ENCODE measurements around the gene ETS1. TPM values are rescaled to one million over a fixed set of nuclear protein-coding genes. Genes with fewer than 3 reads are reported as not detected.

ETS1 gene
- total RNA-seq, 4 donors from 2014 or later: 46.3 to 70.6 (median 57.6) TPM

DNA sequence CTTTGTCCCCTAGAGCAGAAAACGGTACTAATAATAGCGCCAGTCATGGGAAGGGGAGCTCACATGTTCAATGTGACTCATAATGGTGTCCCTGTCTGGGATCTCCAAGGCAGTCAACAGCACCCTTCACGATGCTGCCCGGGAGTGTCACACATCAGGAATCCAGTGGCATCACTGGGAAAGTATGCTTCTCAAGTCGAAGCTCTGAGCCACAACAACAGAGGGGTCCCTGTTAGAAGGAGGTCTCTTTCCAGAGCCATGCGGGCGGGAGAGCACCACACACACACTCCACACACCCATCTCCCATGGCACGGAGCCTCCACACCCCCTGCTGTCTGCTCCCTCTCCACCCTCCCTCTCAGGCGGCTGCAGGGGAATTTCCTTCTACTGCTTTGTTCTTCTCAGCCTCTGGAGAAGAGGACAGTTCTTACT is 119.7 kb downstream of the ETS1 start:
- H3K4me3 ChIP-seq: no peak overlapping the region
- H3K4me1 ChIP-seq: peaks cover 0 to 90% (median 68%) of the 10 kb centered on the region in 4 donors
- TF ChIP-seq EP300 (IDR thresholded peaks at IDR 0.05) (peak; percentile 68 to 93), POLR2A (IDR thresholded peaks at IDR 0.05) (no peak)
- TF ChIP-seq, protein P1, sequence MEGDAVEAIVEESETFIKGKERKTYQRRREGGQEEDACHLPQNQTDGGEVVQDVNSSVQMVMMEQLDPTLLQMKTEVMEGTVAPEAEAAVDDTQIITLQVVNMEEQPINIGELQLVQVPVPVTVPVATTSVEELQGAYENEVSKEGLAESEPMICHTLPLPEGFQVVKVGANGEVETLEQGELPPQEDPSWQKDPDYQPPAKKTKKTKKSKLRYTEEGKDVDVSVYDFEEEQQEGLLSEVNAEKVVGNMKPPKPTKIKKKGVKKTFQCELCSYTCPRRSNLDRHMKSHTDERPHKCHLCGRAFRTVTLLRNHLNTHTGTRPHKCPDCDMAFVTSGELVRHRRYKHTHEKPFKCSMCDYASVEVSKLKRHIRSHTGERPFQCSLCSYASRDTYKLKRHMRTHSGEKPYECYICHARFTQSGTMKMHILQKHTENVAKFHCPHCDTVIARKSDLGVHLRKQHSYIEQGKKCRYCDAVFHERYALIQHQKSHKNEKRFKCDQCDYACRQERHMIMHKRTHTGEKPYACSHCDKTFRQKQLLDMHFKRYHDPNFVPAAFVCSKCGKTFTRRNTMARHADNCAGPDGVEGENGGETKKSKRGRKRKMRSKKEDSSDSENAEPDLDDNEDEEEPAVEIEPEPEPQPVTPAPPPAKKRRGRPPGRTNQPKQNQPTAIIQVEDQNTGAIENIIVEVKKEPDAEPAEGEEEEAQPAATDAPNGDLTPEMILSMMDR (IDR thresholded peaks at IDR 0.05): peak in 1 of 5 experiments; percentile 20
- peak in 1 of 2 donors; percentile 46 for DNase-seq (ENCODE audit: low spot score in 2 of 2)
- 22 to 34% methylated on average over 9 of the region's 9 CpGs for WGBS, 2 donors
- no peaks in the 10 kb centered on the region for H3K36me3 ChIP-seq
- H3K27ac ChIP-seq: peak overlapping the region; percentile 68 to 91 (median 80)
- H3K27me3 ChIP-seq: no peaks in the 10 kb centered on the region
- no peaks in the 10 kb centered on the region for H3K9me3 ChIP-seq

DNA sequence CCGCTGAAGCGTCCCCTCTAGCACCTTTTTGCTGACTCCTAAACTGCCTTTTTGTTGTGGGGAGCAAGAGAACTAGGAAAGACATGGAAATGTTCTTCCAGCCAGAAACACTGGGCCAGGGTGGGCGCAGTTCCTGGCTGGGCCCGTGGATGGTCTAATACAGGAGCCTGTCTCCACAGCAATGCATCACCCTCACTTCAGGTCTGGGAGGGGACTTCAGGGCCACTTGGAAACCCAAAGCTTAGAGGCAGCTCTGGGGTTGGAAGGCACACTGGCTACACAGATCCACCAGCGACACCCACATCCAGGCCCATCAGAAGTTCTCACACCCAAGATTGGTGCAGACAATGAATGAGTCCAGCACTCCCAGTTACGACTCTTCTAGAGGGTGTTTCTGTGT is 120.3 kb downstream of the ETS1 start:
- WGBS, 2 donors: 71 to 83% methylated on average over 6 of the region's 6 CpGs
- DNase-seq (ENCODE audit: low spot score in 2 of 2): no peak
- no peaks in the 10 kb centered on the region for H3K9me3 ChIP-seq
- peaks cover 0 to 5% (median 4%) of the 10 kb centered on the region in 3 donors for H3K36me3 ChIP-seq
- no peaks in the 10 kb centered on the region for H3K27me3 ChIP-seq
- peaks cover 0 to 84% (median 65%) of the 10 kb centered on the region in 4 donors for H3K4me1 ChIP-seq
- TF ChIP-seq, protein P1 (IDR thresholded peaks at IDR 0.05): no peak
- H3K4me3 ChIP-seq: no peak overlapping the region
- peak overlapping the region; percentile 68 to 91 (median 80) for H3K27ac ChIP-seq

DNA sequence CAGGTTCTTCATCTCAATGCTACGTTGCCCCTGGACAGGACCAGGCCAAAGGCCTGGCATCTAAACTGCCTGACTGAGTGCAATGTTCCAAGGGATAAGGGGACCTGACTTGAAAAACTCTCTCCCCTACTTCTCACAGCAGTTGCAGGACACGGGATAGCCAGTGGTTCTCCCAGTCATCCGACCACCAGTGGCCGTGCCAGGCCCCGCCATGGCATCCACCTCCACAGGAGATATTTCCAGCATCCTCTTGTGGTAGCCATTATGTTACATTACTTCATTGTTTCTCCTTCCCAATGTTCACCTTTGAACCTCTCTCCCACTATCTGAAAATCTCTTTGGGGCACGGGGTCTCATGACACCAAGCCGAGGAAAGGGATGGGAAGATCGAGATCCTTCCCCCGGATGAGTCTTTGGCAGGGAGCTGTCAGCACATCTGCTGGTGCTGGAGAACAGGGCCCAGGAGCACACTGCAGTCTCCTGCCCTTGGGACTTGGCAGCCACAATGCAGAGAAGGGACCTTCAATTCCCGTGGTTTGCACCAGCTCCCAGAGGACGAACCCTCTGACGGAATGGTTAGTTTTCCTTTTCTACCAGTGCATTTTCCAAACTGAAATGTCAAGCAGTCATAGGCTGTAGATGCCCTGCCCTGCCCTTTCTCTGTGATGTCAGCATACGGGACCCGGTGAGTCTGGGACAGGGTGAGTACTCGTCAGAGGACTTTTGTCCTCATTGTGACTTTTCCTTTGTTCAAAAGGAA is 121.2 kb downstream of the ETS1 start:
- Histone ChIP-seq H3K4me1 (peaks cover 0 to 76% (median 62%) of the 10 kb centered on the region in 4 donors), H3K9me3 (no peaks in the 10 kb centered on the region), H3K27ac (peak overlapping the region; percentile 68 to 91 (median 80)), H3K36me3 (peaks cover 0 to 14% (median 7%) of the 10 kb centered on the region in 3 donors), H3K4me3 (no peak overlapping the region), H3K27me3 (no peaks in the 10 kb centered on the region)
- no peak for DNase-seq (ENCODE audit: low spot score in 2 of 2)
- 76 to 84% methylated on average over 15 of the region's 15 CpGs for WGBS, 2 donors
- TF ChIP-seq EP300 (IDR thresholded peaks at IDR 0.05): no peak
- TF ChIP-seq POLR2A (IDR thresholded peaks at IDR 0.05): no peak
- TF ChIP-seq, protein P1 (IDR thresholded peaks at IDR 0.05): no peak

DNA sequence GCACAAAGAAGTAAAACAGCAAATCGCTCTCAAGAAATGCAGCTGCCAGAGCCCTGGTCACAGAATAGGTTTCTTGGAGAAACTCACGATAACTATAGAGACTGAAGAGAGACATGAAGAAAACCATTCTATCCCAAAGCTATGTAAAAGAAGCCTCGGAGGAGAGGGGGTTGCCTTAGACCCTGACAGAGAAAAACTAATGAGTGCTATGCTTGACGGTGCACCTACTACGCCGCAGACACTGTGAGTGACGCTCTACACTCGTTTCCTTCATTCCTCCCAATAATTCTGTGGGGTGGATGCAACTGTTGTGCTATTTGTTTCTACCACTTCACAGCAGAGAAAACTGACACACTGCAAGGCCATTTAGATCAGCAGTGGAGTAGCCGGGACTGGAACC is 121.8 kb downstream of the ETS1 start:
- TF ChIP-seq, protein P1 (IDR thresholded peaks at IDR 0.05): no peak
- TF ChIP-seq POLR2A (IDR thresholded peaks at IDR 0.05): no peak
- TF ChIP-seq EP300 (IDR thresholded peaks at IDR 0.05): no peak
- WGBS, 2 donors: 79 to 94% methylated on average over 9 of the region's 9 CpGs

DNA sequence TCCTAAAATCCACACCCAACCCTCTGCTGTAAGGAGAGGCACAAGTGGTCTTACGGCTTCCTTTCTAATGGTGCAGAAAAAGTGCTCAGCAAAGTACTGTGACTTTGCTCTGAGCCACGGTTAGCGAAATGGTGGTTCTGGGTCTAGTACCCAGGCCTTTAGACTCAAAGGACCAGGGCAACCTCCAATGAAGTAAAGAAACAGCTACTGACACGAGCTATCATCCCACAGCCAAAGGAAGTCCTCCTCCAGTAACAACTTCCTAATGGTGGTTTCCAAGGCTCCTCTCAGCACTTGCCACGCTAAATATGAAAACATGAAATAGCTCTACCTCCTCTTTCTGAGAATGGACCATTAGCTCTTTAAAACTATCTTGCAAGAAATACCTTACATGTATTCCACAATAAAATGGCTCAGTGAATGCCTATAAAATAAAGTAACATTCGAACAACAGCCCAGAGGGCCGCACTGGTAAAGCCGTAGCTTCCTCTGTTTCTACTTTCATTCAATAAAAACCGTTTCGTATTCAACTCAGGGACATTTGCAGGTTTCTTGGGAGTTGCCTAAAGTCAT is 122.4 kb downstream of the ETS1 start:
- H3K4me1 ChIP-seq: peaks cover 0 to 65% (median 60%) of the 10 kb centered on the region in 4 donors

More for the DNA sequence above, 121.8 kb downstream of the ETS1 start:
- no peaks in the 10 kb centered on the region for H3K27me3 ChIP-seq
- no peak overlapping the region for H3K4me3 ChIP-seq
- peak overlapping the region in 3 of 4 donors; percentile 74 to 91 (median 86) for H3K27ac ChIP-seq
- DNase-seq (ENCODE audit: low spot score in 2 of 2): no peak
- no peaks in the 10 kb centered on the region for H3K9me3 ChIP-seq
- peaks cover 0 to 20% (median 7%) of the 10 kb centered on the region in 3 donors for H3K36me3 ChIP-seq
- H3K4me1 ChIP-seq: peaks cover 0 to 70% (median 61%) of the 10 kb centered on the region in 4 donors

More for the DNA sequence above, 122.4 kb downstream of the ETS1 start:
- H3K27ac ChIP-seq: peak overlapping the region in 3 of 4 donors; percentile 74 to 91 (median 86)
- no peak for DNase-seq (ENCODE audit: low spot score in 2 of 2)
- 88 to 91% methylated on average over 10 of the region's 10 CpGs for WGBS, 2 donors
- no peak overlapping the region for H3K4me3 ChIP-seq
- no peaks in the 10 kb centered on the region for H3K27me3 ChIP-seq
- TF ChIP-seq EP300 (IDR thresholded peaks at IDR 0.05) (no peak), POLR2A (IDR thresholded peaks at IDR 0.05) (no peak)
- H3K9me3 ChIP-seq: no peaks in the 10 kb centered on the region
- peaks cover 0 to 26% (median 7%) of the 10 kb centered on the region in 3 donors for H3K36me3 ChIP-seq
